Lower lobe of right lung (tissue), 2 donors: ENCODE data around the gene SLIT3. TPM values are rescaled to one million over a fixed set of nuclear protein-coding genes. Genes with fewer than 3 reads are reported as not detected.

Experiments
- ATAC-seq, 2 donors: fragments of 200-7000 bp; cut with Tn5 transposase; one replicate each; pipeline ENCODE4 v1.9.1; 2020 to 2022; ENCODE audit warnings: mild to moderate bottlenecking in 2 of 2, moderate library complexity in 2 of 2
- DNase-seq: peaks from one replicate; pipeline ENCODE4 v3.0.0-alpha.2; 2020
- H3K27ac ChIP-seq: fragments of 200-600 bp; one replicate; pipeline ENCODE4 v1.8.0; 2022
- H3K27me3 ChIP-seq: fragments of 200-600 bp; one replicate; pipeline ENCODE4 v1.8.0; 2022; ENCODE audit warnings: low read depth
- H3K36me3 ChIP-seq: fragments of 200-600 bp; one replicate; pipeline ENCODE4 v1.8.0; 2022; ENCODE audit warnings: mild to moderate bottlenecking
- H3K4me1 ChIP-seq: fragments of 200-600 bp; one replicate; pipeline ENCODE4 v1.8.0; 2022
- H3K4me3 ChIP-seq: fragments of 200-600 bp; one replicate; pipeline ENCODE4 v1.8.0; 2022; ENCODE audit warnings: mild to moderate bottlenecking
- H3K9me3 ChIP-seq: fragments of 200-600 bp; one replicate; pipeline ENCODE4 v1.8.0; 2022
- intact Hi-C: fragments of 100-400 bp; cut with DNase I; formaldehyde crosslinking; loops from one replicate; pipeline ENCODE4 v1.11.0; 2022
- total RNA-seq: library from RNA; stranded (reverse); fragmentation: NEBNext Ultra II Directional; extraction: Animal tissue kit (Norgen Biotek cat#: 25700); gene quantifications from one replicate; pipeline ENCODE4 v1.2.1, GENCODE V29; 2021
- TF ChIP-seq, protein P1 (sequence below): fragments of 200-600 bp; IDR thresholded peaks from one replicate; pipeline ENCODE4 v1.8.0; 2022; ENCODE audit warnings: antibody characterized with exemption, mild to moderate bottlenecking
- donor health status: DM: no; HTN: yes; CAD: no; lungs with severe emphysema.

SLIT3 gene
- total RNA-seq, 1 donor from 2014 or later, result 48.6 TPM

DNA sequence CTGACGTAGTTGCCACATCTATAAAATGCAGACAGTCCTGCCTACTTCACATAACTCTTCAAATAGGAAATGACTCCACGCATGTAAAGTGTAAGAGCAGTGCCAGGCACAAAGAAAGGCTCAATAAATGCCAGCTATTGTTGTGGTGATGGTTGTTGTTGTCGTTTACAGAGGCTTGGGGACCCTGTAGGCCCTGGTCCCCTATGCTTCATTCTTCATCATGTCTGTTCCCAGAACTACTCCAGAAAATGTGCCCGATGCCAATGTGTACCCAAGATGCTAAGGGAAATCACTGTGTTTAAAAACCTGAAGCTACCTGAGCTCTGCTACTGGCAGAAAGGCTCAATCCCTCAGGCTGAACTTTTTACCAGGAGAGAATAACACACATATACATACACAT lies 9.1 kb downstream of the SLIT3 start:
- Histone ChIP-seq H3K4me1 (no peaks in the 10 kb centered on the region), H3K36me3 (no peaks in the 10 kb centered on the region), H3K27me3 (no peaks in the 10 kb centered on the region), H3K4me3 (no peak overlapping the region), H3K9me3 (no peaks in the 10 kb centered on the region), H3K27ac (no peak overlapping the region)
- intact Hi-C loops, result no loop called here
- TF ChIP-seq, protein P1, sequence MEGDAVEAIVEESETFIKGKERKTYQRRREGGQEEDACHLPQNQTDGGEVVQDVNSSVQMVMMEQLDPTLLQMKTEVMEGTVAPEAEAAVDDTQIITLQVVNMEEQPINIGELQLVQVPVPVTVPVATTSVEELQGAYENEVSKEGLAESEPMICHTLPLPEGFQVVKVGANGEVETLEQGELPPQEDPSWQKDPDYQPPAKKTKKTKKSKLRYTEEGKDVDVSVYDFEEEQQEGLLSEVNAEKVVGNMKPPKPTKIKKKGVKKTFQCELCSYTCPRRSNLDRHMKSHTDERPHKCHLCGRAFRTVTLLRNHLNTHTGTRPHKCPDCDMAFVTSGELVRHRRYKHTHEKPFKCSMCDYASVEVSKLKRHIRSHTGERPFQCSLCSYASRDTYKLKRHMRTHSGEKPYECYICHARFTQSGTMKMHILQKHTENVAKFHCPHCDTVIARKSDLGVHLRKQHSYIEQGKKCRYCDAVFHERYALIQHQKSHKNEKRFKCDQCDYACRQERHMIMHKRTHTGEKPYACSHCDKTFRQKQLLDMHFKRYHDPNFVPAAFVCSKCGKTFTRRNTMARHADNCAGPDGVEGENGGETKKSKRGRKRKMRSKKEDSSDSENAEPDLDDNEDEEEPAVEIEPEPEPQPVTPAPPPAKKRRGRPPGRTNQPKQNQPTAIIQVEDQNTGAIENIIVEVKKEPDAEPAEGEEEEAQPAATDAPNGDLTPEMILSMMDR, result no peak
- no peak for ATAC-seq
- DNase-seq, result no peak

DNA sequence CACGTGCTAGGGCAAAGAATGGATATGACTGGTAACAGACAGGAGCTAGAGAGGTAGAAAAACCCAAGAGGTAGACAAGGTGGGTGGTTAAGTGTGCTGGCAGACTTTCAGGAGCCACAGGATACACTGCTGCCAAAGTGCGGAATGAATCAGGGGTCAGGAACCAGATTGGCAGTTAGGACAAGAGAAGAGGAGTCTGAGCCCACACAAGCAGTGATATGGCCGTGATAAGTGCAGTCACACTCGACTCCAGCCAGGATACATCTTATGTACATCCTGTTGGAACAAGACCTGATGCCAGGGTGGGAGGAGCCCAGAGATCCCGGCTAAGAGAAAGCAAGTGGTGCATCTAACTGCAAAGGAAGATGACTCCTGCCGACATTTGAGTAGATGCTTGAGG lies 10.0 kb downstream of the SLIT3 start:
- H3K9me3 ChIP-seq, result no peaks in the 10 kb centered on the region
- no peaks in the 10 kb centered on the region for H3K4me1 ChIP-seq
- ATAC-seq, result no peak
- no peak overlapping the region for H3K27ac ChIP-seq
- intact Hi-C loops, result no loop called here
- H3K4me3 ChIP-seq, result no peak overlapping the region
- H3K27me3 ChIP-seq, result no peaks in the 10 kb centered on the region
- no peaks in the 10 kb centered on the region for H3K36me3 ChIP-seq
- TF ChIP-seq, protein P1, result no peak
- DNase-seq, result no peak

- intact Hi-C loops, result no loop called here
- no peaks in the 10 kb centered on the region for H3K36me3 ChIP-seq
- no peaks in the 10 kb centered on the region for H3K27me3 ChIP-seq
These were observed 11.4 kb downstream of the SLIT3 start for GRCh38 chr5:169289520-169289919.

DNA sequence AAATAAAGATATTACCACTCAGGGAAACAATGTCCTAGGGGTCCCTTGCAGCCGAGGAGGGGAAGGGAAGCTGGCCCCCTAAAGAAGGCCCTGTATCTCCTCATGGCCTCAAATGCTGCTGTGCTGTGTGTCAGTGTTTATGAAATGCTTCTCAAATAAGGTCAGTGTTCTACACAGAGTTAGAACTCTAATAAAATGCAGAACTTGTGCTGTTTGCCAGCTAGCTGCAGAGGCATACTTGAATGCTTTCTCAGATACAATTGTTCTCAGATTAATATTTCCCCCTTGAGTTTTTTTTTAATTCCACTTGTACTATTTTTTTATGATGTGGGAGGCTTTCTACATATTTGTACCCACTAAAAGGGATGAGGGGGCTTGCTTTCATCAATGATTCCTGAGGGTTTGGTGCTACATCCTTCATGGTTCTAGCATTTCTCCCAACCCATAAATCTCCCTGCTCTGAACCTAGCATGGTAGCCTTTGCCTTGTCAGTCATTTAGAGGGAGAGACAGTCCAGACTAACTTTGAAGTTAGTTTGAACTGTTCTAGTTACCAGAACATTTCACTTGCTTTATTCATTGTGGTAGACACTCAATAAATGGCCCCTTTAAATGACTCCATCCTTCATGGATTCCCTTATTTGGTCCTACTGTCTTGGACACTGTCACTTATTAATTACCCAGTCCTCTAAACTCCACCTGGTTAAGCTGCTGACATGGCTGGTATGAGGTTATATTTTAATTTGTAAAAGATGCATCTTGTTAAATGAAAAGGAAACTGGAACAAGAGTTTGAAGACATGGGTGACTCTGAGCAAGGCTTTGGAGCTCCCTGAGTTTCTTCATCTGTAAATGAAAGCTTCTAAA lies 12.6 kb downstream of the SLIT3 start:
- Histone ChIP-seq H3K36me3 (no peaks in the 10 kb centered on the region), H3K4me3 (no peak overlapping the region), H3K9me3 (no peaks in the 10 kb centered on the region), H3K27ac (no peak overlapping the region), H3K4me1 (no peaks in the 10 kb centered on the region), H3K27me3 (no peaks in the 10 kb centered on the region)
- intact Hi-C loops, result no loop called here
- ATAC-seq (no peak), DNase-seq (no peak)
- TF ChIP-seq, protein P1, result no peak

More at GRCh38 chr5:169289520-169289919, 11.4 kb downstream of the SLIT3 start:
- ATAC-seq (no peak), DNase-seq (no peak)
- TF ChIP-seq, protein P1, result no peak
- no peak overlapping the region for H3K27ac ChIP-seq
- no peaks in the 10 kb centered on the region for H3K9me3 ChIP-seq
- no peak overlapping the region for H3K4me3 ChIP-seq
- no peaks in the 10 kb centered on the region for H3K4me1 ChIP-seq

DNA sequence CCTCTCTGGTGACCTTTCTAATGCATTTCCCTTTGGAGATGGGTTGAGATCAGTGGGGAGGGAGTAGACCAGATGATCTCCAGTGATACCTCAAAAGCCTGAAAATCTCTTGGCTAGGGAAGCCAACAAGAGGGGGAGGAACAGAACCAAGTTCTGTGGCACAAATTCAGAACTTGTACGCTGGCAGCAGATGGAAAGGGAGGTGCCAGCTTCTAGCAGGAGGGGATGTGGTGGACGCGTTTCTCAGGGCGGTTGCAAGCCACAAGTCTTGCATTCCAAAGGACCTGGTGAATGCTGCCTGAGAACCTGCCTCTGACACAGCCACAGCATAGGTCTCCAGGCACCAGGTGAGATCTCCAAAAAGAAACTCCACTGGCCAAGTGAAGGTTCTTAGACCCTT lies 13.4 kb downstream of the SLIT3 start:
- no peak overlapping the region for H3K4me3 ChIP-seq
- no peaks in the 10 kb centered on the region for H3K27me3 ChIP-seq
- DNase-seq (no peak), ATAC-seq (no peak)
- H3K27ac ChIP-seq, result no peak overlapping the region
- no peaks in the 10 kb centered on the region for H3K36me3 ChIP-seq
- intact Hi-C loops, result no loop called here
- no peaks in the 10 kb centered on the region for H3K4me1 ChIP-seq
- TF ChIP-seq, protein P1, result no peak
- no peaks in the 10 kb centered on the region for H3K9me3 ChIP-seq
